Ovary (tissue), 3 donors: Measurements from ENCODE around the gene ACVR1B.

Experiments
- CTCF ChIP-seq, 3 donors: fragments of 450-650 bp in 2 of 3; fragments of 200-600 bp in 1 of 3; IDR thresholded peaks; one replicate each; pipeline versions ENCODE4 v1.5.1 to v1.8.0; 2016 to 2022; ENCODE audit warnings: antibody characterized with exemption in 3 of 3, mild to moderate bottlenecking in 1 of 3
- POLR2A ChIP-seq: fragments of 450-650 bp; IDR thresholded peaks from one replicate; pipeline ENCODE4 v1.6.1; 2017; ENCODE audit warnings: antibody characterized with exemption, mild to moderate bottlenecking, moderate library complexity
- donor health status: DM: no; HTN: no; CAD: no.

- TF ChIP-seq CTCF (IDR thresholded peaks at IDR 0.05), result no peak
- TF ChIP-seq POLR2A, result no peak
These were observed 33.6 kb upstream of the ACVR1B start for GRCh38 chr12:51917746-51918453.
